Activated B cell treated with CpG ODN at 0.5 μM for 24 hours (primary cell): ENCODE measurements around the gene PADI3. TPM values are rescaled to one million over a fixed set of nuclear protein-coding genes. Genes with fewer than 3 reads are reported as not detected.

Experiments
- ATAC-seq: fragments of 200-7000 bp; cut with Tn5 transposase; one replicate; pipeline ENCODE4 v1.10.0; 2021; ENCODE audit warnings: low read depth, mild to moderate bottlenecking, moderate library complexity
- CTCF ChIA-PET: fragments of 350-600 bp; sonication (Branson Sonifier 250); formaldehyde crosslinking; loops from one replicate; lab custom pipeline; 2021; ENCODE audit warnings: antibody characterized with exemption; lab: Charles Lee
- POLR2A ChIA-PET: fragments of 350-600 bp; sonication (Branson Sonifier 250); formaldehyde crosslinking; loops from one replicate; lab custom pipeline; 2021; ENCODE audit warnings: antibody characterized with exemption; lab: Charles Lee
- DNase-seq: peaks from one replicate; pipeline ENCODE4 v3.0.0; 2022
- H3K27ac Mint-ChIP-seq: one replicate; pipeline ENCODE4 v1.8.0; 2020; ENCODE audit warnings: mixed read lengths
- H3K27me3 Mint-ChIP-seq: one replicate; pipeline ENCODE4 v1.8.0; 2021; ENCODE audit warnings: mixed read lengths
- H3K36me3 Mint-ChIP-seq: one replicate; pipeline ENCODE4 v1.8.0; 2021; ENCODE audit warnings: low read depth, mixed read lengths
- H3K4me1 Mint-ChIP-seq: one replicate; pipeline ENCODE4 v1.8.0; 2021; ENCODE audit warnings: mixed read lengths
- H3K4me3 Mint-ChIP-seq: one replicate; pipeline ENCODE4 v1.8.0; 2020; ENCODE audit warnings: mild to moderate bottlenecking, mixed read lengths
- H3K9me3 Mint-ChIP-seq: one replicate; pipeline ENCODE4 v1.8.0; 2020; ENCODE audit warnings: mixed read lengths
- CTCF ChIP-seq: fragments of 200-600 bp; IDR thresholded peaks from one replicate; pipeline ENCODE4 v1.8.0; 2022; ENCODE audit warnings: antibody characterized with exemption, mild to moderate bottlenecking
- intact Hi-C: fragments of 100-400 bp; cut with micrococcal nuclease; formaldehyde crosslinking; loops from one replicate; pipeline ENCODE4 v1.15.1; 2024
- total RNA-seq: library from RNA; stranded (reverse); gene quantifications from 2 replicates; pipeline ENCODE4 v1.2.3, GENCODE V29; 2022

The PADI3 gene
- total RNA-seq, 1 donor from 2014 or later, result not detected

DNA sequence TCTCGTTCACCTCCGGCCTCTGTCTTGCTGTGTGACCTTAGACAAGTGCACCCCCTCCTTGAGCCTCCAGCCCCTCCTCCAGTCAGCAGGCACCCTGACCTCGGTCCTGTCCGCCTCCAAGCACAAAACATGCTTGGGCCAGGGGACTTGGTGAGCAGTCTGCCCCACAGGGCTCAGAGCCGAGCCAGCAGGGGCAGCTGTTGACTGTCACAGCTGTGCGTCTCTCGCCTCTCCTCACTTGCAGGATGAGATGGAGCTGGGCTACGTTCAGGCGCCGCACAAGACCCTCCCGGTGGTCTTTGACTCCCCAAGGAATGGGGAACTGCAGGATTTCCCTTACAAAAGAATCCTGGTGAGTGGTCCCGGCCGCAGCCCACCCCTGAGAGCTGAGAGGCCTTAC lies 24.2 kb downstream of the PADI3 start:
- intact Hi-C loops, result no loop called here
- no peak overlapping the region for H3K4me3 Mint-ChIP-seq
- no peaks in the 10 kb centered on the region for H3K9me3 Mint-ChIP-seq
- no peaks in the 10 kb centered on the region for H3K4me1 Mint-ChIP-seq
- CTCF ChIA-PET, result no interaction called here
- H3K27ac Mint-ChIP-seq, result no peak overlapping the region
- ATAC-seq, result no peak
- TF ChIP-seq CTCF, result no peak
- no peaks in the 10 kb centered on the region for H3K36me3 Mint-ChIP-seq
- H3K27me3 Mint-ChIP-seq, result peaks cover 7% of the 10 kb centered on the region
- no peak for DNase-seq
- POLR2A ChIA-PET, result no interaction called here

GRCh38 chr1:17274186-17275170 lies 25.6 kb downstream of the PADI3 start:
- no peak for DNase-seq
- no peaks in the 10 kb centered on the region for H3K4me1 Mint-ChIP-seq
- H3K4me3 Mint-ChIP-seq, result no peak overlapping the region
- no peak overlapping the region for H3K27ac Mint-ChIP-seq
- ChIA-PET POLR2A (no interaction called here), CTCF (no interaction called here)
- H3K27me3 Mint-ChIP-seq, result peaks cover 11% of the 10 kb centered on the region
- no peaks in the 10 kb centered on the region for H3K9me3 Mint-ChIP-seq
- H3K36me3 Mint-ChIP-seq, result no peaks in the 10 kb centered on the region
- TF ChIP-seq CTCF, result no peak
- intact Hi-C loops, result loop anchor here (1.0 kb wide), 1 partner anchor 214 kb away; no protein-coding TSS in a partner anchor
- ATAC-seq, result no peak

- Mint-ChIP-seq H3K36me3 (no peaks in the 10 kb centered on the region), H3K9me3 (no peaks in the 10 kb centered on the region), H3K4me3 (no peak overlapping the region), H3K27ac (no peak overlapping the region), H3K27me3 (peaks cover 11% of the 10 kb centered on the region), H3K4me1 (no peaks in the 10 kb centered on the region)
- ChIA-PET CTCF (no interaction called here), POLR2A (no interaction called here)
- no peak for DNase-seq
- TF ChIP-seq CTCF, result no peak
- intact Hi-C loops, result no loop called here
- no peak for ATAC-seq
These were observed 27.7 kb downstream of the PADI3 start for GRCh38 chr1:17276568-17276967.

GRCh38 chr1:17277511-17278159 lies 28.7 kb downstream of the PADI3 start:
- Mint-ChIP-seq H3K9me3 (no peaks in the 10 kb centered on the region), H3K36me3 (no peaks in the 10 kb centered on the region), H3K27ac (no peak overlapping the region), H3K4me1 (peaks cover 5% of the 10 kb centered on the region), H3K27me3 (peaks cover 15% of the 10 kb centered on the region), H3K4me3 (no peak overlapping the region)
- no peak for TF ChIP-seq CTCF
- CTCF ChIA-PET, result no interaction called here
- DNase-seq (no peak), ATAC-seq (no peak)
- POLR2A ChIA-PET, result no interaction called here
- intact Hi-C loops, result no loop called here
